AG04450 (cell line): ENCODE data around the gene MTMR10. TPM values are rescaled to one million over a fixed set of nuclear protein-coding genes. Genes with fewer than 3 reads are reported as not detected.

ENCODE experiments used
- CTCF ChIA-PET: fragments of 300-600, 350-600 bp; formaldehyde crosslinking; extraction: SDS; loops from one replicate; lab custom pipeline; 2022; ENCODE audit warnings: antibody characterized with exemption, inconsistent platforms; lab: Charles Lee
- POLR2A ChIA-PET: fragments of 350-600 bp; formaldehyde crosslinking; extraction: SDS; loops from one replicate; lab custom pipeline; 2021; ENCODE audit warnings: antibody characterized with exemption, inconsistent platforms; lab: Yijun Ruan, JAX
- DNase-seq: peaks from one replicate; pipeline ENCODE4 v3.0.0-alpha.2; 2011; ENCODE audit warnings: low read depth, low spot score
- H3K27ac ChIP-seq: one replicate; pipeline ENCODE4 v1.5.1; 2012; ENCODE audit warnings: low read depth, low read length, control low read depth
- H3K27me3 ChIP-seq: one replicate; pipeline ENCODE4 v1.6.0; 2012; ENCODE audit warnings: low read length; ENCODE audit not compliant: control insufficient read depth, insufficient read depth
- H3K4me3 ChIP-seq: 2 replicates; pipeline ENCODE4 v1.5.1; 2011; ENCODE audit warnings: mild to moderate bottlenecking, low read depth, low read length, control low read depth
- H3K9me3 ChIP-seq: 2 replicates; pipeline ENCODE4 v1.5.1; 2012; ENCODE audit warnings: low read length; ENCODE audit not compliant: control insufficient read depth, insufficient read depth
- CTCF ChIP-seq: IDR thresholded peaks from 2 replicates; pipeline ENCODE4 v1.5.1; 2011; ENCODE audit warnings: low read depth, low read length, control low read depth, inconsistent platforms
- polyA plus RNA-seq: library from polyadenylated mRNA; depleted of rRNA; stranded (reverse); fragments of >200 nt; gene quantifications from 2 replicates; pipeline ENCODE4 v1.2.3, GENCODE V29; 2011

MTMR10 gene
- polyA plus RNA-seq, 1 experiment = 17.7 TPM

GRCh38 chr15:30918366-30918765, 73.1 kb downstream of the MTMR10 start:
- TF ChIP-seq CTCF = no peak
- Histone ChIP-seq H3K4me3 (no peak overlapping the region), H3K27me3 (no peaks in the 10 kb centered on the region), H3K9me3 (no peaks in the 10 kb centered on the region; the same call in 1 of the 2 replicates), H3K27ac (no peak overlapping the region)
- no peak for DNase-seq
- POLR2A ChIA-PET = no interaction called here
- CTCF ChIA-PET = interaction anchor here (1.4 to 1.5 kb wide), 3 partner anchors 59 to 211 kb away, joined by 3 to 4 read pairs (median 4); no protein-coding TSS in a partner anchor

GRCh38 chr15:30917675-30918074, 73.8 kb downstream of the MTMR10 start:
- TF ChIP-seq CTCF = no peak
- DNase-seq = no peak
- POLR2A ChIA-PET = no interaction called here
- Histone ChIP-seq H3K9me3 (no peaks in the 10 kb centered on the region; the same call in 1 of the 2 replicates), H3K27me3 (no peaks in the 10 kb centered on the region), H3K27ac (no peak overlapping the region), H3K4me3 (no peak overlapping the region)
- CTCF ChIA-PET = interaction anchor here (0.7 to 1.5 kb wide), 2 partner anchors 58 to 212 kb away, joined by 3 to 4 read pairs; no protein-coding TSS in a partner anchor

- TF ChIP-seq CTCF = no peak
- H3K9me3 ChIP-seq = no peaks in the 10 kb centered on the region
- ChIA-PET CTCF (interaction anchor here (0.6 to 0.7 kb wide), 2 partner anchors 28 to 212 kb away, joined by 3 to 6 read pairs; no protein-coding TSS in a partner anchor), POLR2A (no interaction called here)
- H3K4me3 ChIP-seq = no peak overlapping the region
- DNase-seq = no peak
- H3K27ac ChIP-seq = no peak overlapping the region
- no peaks in the 10 kb centered on the region for H3K27me3 ChIP-seq
Measured at GRCh38 chr15:30917013-30917412, 74.4 kb downstream of the MTMR10 start.

- Histone ChIP-seq H3K4me3 (no peak overlapping the region), H3K9me3 (no peaks in the 10 kb centered on the region), H3K27ac (no peak overlapping the region), H3K27me3 (no peaks in the 10 kb centered on the region)
- DNase-seq = no peak
- ChIA-PET POLR2A (no interaction called here), CTCF (interaction anchor here (0.6 kb wide), 1 partner anchor 391 kb away, joined by 3 read pairs; no protein-coding TSS in a partner anchor)
- no peak for TF ChIP-seq CTCF
Measured at GRCh38 chr15:30913761-30914160, 77.7 kb downstream of the MTMR10 start.

- DNase-seq = no peak
- CTCF ChIA-PET = interaction anchor here (0.6 to 2.4 kb wide), 2 partner anchors 216 to 223 kb away, joined by 3 to 6 read pairs; no protein-coding TSS in a partner anchor
- H3K9me3 ChIP-seq = no peaks in the 10 kb centered on the region
- H3K27me3 ChIP-seq = peaks cover 2% of the 10 kb centered on the region
- POLR2A ChIA-PET = no interaction called here
- H3K27ac ChIP-seq = no peak overlapping the region
- H3K4me3 ChIP-seq = no peak overlapping the region
- TF ChIP-seq CTCF = no peak
Measured at GRCh38 chr15:30906366-30906765, 85.1 kb downstream of the MTMR10 start.
